HG02678 (cell line): ENCODE measurements around the gene AP3D1.
A peak's percentile ranks its signal among the peaks of the same experiment; 100 is the strongest.

Source experiments
- ATAC-seq: cut with Tn5 transposase; IDR thresholded peaks from one replicate; pipeline ENCODE4 v1.9.1; 2021; ENCODE audit warnings: mild to moderate bottlenecking, moderate library complexity; ENCODE audit not compliant: unreplicated experiment

The AP3D1 gene

GRCh38 chr19:2070436-2070827, 80.9 kb downstream of the AP3D1 start:
- ATAC-seq: no peak

- ATAC-seq: no peak
Observed at GRCh38 chr19:2064788-2065524, 86.4 kb downstream of the AP3D1 start.

GRCh38 chr19:2064395-2064787, 87.0 kb downstream of the AP3D1 start:
- ATAC-seq: no peak

GRCh38 chr19:2063824-2064223, 87.5 kb downstream of the AP3D1 start:
- no peak for ATAC-seq

- no peak for ATAC-seq
Observed at GRCh38 chr19:2062770-2063169, 88.6 kb downstream of the AP3D1 start.

GRCh38 chr19:2062389-2062729, 89.0 kb downstream of the AP3D1 start:
- ATAC-seq: no peak

GRCh38 chr19:2061495-2062388, 89.6 kb downstream of the AP3D1 start:
- peak; percentile 83 for ATAC-seq

GRCh38 chr19:2060884-2061494, 90.4 kb downstream of the AP3D1 start:
- ATAC-seq: peak; percentile 23

GRCh38 chr19:2059422-2060201, 91.8 kb downstream of the AP3D1 start:
- ATAC-seq: no peak

GRCh38 chr19:2058570-2059421, 92.6 kb downstream of the AP3D1 start:
- no peak for ATAC-seq

- ATAC-seq: no peak
Observed at GRCh38 chr19:2057484-2058469, 93.6 kb downstream of the AP3D1 start.

GRCh38 chr19:2056837-2057192, 94.6 kb downstream of the AP3D1 start:
- no peak for ATAC-seq

- ATAC-seq: no peak
Observed at GRCh38 chr19:2055931-2056836, 95.2 kb downstream of the AP3D1 start.

GRCh38 chr19:2054763-2055162, 96.6 kb downstream of the AP3D1 start:
- ATAC-seq: no peak

GRCh38 chr19:2053601-2054389, 97.6 kb downstream of the AP3D1 start:
- ATAC-seq: no peak

- ATAC-seq: no peak
Observed at GRCh38 chr19:2051773-2052704, 99.3 kb downstream of the AP3D1 start.
